ENCODE measurements around the gene VAMP8.

The VAMP8 gene

DNA sequence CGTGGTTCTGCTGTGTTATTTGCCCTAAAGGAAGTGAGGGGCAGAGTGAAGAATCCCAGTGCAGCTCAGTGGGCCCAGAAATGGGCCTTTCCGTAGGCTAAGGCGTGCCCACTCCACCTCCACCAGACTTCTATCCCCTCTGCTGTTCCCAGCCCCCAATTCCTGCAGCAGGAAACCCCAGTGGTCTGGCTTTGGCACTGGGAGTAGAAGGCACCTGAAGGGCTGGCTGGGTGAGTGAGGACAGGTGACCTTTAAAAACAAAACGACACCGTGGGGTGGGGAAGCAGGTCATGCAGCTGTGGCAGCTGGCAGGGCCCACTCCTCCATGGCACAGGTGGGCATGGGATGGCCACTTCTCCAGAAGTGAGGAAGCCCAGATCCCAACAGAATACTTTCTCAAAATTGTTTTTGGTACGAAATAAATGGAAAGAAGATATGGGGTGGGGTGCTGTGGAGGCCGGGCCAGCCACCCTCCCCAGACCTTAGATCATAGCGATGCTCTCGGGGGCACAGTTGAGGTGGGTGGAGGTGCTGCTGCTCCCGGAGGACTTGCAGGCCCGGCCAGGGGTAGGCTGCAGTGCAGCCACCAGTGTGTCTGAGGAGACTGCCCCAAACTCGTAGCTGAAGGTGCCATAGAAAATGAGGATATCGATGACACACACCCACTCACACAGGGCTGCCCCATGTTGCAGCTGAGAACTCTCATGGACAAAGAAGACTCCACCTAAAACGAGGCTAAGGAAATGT, 21.4 kb downstream of the VAMP8 start:
- TF ChIP-seq, protein P1, sequence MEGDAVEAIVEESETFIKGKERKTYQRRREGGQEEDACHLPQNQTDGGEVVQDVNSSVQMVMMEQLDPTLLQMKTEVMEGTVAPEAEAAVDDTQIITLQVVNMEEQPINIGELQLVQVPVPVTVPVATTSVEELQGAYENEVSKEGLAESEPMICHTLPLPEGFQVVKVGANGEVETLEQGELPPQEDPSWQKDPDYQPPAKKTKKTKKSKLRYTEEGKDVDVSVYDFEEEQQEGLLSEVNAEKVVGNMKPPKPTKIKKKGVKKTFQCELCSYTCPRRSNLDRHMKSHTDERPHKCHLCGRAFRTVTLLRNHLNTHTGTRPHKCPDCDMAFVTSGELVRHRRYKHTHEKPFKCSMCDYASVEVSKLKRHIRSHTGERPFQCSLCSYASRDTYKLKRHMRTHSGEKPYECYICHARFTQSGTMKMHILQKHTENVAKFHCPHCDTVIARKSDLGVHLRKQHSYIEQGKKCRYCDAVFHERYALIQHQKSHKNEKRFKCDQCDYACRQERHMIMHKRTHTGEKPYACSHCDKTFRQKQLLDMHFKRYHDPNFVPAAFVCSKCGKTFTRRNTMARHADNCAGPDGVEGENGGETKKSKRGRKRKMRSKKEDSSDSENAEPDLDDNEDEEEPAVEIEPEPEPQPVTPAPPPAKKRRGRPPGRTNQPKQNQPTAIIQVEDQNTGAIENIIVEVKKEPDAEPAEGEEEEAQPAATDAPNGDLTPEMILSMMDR (conservative IDR thresholded peaks at IDR 0.05): no peak
- H3K27ac ChIP-seq: no peak overlapping the region

DNA sequence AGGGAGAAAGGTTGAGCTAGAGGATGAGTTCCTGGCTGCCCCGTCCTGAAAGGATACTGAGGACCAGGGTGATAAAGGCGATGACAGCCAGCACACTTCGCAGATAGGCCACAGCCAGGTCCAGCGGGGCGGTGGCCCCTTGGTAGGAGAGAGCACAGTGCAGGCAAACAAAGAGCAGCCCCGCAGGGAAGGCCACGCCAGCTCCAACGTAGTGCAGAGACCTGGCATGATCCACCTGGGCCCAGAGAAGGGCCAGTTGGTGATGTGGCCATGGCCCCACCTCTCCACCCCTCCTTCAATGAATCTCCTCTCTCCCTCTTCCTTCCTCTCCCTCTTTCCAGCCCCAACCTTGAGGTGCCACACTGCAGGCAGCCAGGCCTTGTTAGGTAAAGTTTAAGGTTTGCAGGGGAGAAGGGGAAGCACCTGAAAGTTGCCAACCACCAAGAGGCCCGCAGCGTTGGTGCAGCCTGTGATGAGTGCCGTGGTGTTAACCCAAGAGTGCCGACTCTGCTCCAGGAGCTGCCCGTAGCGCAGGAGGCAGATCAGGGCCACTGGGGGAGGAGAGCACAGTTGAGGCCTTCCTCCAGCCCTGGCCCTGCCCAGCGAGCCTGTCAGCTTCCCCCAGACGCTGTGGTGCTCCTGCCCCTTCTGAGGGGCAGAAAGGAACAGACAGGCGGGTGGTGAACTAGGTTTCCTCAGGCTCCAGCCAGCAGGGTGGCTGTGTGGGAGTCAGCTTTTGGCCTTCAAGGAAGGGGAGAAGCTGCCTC, 22.3 kb downstream of the VAMP8 start:
- H3K27ac ChIP-seq: no peak overlapping the region

DNA sequence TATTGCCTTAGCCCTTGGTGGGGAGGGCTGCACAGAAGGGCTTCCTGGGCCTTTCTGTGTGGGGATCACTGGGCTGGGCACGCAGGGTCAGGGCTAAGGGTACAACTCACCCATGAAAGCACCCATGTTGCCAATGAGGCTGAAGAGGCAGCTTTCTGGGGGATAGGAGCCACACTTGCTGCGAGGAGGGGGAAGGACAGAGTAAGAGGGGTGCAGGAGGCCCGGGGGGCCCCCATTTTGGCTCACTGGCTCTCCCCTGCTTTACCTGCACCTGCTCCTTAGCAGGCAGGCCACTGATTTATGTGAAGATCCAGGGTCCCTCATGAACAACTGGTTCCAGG, 22.8 kb downstream of the VAMP8 start:
- TF ChIP-seq, protein P1 (conservative IDR thresholded peaks at IDR 0.05): no peak
- H3K27ac ChIP-seq: no peak overlapping the region

More for the DNA sequence above, 22.3 kb downstream of the VAMP8 start:
- TF ChIP-seq, protein P1 (conservative IDR thresholded peaks at IDR 0.05): no peak

DNA sequence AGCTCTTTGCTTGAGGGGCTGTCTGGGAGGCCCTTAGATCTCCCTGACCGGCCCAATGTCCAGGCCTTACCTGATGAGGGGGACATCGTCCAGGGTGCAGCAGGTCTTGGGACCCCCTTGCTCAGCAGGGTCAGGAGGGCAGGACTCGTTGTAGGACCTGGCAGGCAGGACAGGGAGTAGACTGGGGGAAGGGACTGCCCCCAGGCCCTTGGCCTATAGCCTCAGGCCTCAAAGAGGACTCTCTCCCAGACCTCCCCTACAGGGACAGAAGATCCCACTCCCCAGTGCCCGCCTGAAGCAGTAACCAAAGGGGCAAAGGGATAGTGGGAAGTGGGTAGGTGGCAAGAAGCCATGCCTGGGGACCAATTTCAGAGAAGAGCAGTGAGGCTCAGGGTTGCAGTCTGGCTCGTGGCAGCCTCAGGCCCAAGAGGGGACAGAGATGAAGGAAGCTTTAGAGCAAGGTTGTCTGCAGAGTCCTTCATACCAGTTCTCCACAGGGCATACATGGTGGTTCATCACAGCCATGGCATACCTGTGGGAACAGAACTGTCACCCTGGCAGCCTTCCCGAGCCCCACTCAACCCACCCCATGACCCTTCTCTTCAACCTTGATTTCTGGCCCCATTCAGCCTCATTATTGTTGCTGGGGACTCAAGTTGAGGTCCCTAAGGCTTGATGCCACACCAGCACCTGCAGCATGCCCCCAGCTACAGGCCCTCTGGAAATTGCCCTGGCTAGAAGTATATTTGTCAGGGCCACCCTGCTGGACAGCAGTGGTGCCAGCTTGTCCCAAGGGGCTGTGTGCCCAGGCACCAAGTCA, 23.8 kb downstream of the VAMP8 start:
- H3K27ac ChIP-seq: peak overlapping the region; percentile 80; the same call in 1 of the 2 replicates

DNA sequence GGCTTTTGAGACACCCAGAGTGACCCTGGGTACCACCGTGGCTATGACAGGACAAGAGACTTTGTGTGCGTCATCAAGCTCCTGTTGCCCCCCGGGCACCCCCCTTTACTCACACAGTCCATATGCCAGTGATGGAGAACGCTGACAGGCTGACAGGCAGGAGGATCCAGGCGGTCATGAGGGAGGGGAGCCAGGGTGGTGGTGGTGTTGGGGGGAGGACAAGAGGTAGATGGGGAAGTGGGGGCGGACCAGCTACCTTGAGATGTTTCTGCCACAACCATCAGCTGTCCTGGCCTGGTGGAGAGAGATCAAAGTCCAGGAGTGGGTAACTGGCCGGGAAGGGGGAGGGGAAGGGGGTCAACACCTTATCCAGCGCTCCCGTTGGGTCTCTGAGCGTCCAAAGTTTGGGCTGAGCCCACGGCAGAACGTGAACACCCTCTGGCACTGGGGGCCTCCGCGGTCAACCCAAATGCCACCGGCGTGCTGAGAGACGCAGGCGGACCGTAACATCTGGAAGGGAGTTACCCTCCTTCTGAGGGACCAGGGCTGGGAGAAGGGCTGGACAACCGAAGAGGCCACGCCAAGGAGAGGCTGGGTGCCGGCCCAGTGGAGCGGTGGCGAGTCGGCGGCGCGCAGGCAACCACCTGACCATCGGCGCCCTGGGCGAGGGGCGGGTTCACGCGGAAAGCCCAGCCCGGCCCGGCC, 24.5 kb downstream of the VAMP8 start:
- H3K27ac ChIP-seq: peak overlapping the region; percentile 80
- TF ChIP-seq, protein P1 (conservative IDR thresholded peaks at IDR 0.05): no peak

More for the DNA sequence above, 23.8 kb downstream of the VAMP8 start:
- TF ChIP-seq, protein P1 (conservative IDR thresholded peaks at IDR 0.05): no peak

DNA sequence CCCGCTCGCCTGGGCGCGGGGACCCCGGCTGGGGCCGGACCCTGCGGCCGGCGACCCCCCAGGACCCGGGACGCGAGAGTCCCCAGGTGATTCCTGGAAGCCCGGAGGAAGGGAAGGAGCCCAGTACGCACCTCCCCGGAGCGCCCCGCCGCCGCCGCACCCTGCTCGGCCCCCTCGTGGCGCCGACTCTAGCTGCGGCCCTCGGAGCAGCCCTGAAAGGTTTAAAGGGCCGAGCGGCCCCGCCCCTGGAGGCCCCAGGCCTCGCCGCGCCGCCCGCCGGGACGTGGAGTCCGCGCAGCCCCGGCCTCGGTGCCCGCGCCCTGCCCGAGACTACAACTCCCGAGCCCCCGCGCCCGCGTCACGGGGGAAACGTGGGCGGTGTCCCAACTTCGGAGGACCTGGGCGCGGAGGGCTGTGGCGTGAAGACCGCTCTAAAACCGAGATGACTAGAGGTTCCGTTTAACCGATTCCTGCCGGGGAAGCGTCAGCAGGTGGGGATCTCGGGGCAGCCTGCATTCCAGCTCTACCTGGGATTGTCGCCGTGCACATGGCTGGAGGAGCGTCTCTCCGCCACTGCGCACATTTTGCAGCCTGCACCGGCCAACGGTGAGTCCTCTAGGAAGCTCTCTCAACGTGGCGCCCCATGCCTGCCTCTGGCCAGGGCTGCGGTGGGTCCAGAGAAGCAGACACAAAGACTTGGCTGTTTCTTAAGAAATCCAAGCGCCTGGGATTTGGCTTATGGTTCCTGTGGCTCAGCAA, 25.3 kb downstream of the VAMP8 start, which contains the start of gene TMEM150A:
TMEM150A (minus strand) TSS at position 223 of the 759 bp plus-strand sequence. CDS start 750 bp downstream, outside the sequence.
- TF ChIP-seq, protein P1 (conservative IDR thresholded peaks at IDR 0.05): peak; percentile 26
- H3K27ac ChIP-seq: peak within 1 kb of the TSS; percentile 80

DNA sequence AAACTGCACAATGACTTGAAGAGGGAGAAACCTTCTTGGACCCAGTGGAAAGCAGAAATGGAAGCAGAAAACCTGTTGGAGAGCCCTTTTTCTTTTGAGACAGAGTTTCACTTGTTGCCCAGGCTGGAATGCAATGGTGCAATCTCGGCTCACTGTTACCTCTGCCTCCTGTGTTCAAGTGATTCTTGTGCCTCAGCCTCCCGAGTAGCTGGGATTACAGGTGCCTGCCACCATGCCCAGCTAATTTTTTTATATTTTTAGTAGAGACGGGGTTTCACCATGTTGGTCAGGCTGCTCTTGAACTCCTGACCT, 26.7 kb downstream of the VAMP8 start:
- peak overlapping the region; percentile 80; the same call in 1 of the 2 replicates for H3K27ac ChIP-seq

All from VCaP (cell line).